Amniotic stem cell (primary cell): ENCODE measurements around the gene GUK1.
"Not testable (repeated sequence)": the region's sequence is repeated elsewhere in the genome, so short reads cannot be mapped to it uniquely, and the experiment has no call there.

Experiments
- DNase-seq: peaks from one replicate; lab custom pipeline; 2025; lab: John Stamatoyannopoulos, UW

Gene GUK1

DNA sequence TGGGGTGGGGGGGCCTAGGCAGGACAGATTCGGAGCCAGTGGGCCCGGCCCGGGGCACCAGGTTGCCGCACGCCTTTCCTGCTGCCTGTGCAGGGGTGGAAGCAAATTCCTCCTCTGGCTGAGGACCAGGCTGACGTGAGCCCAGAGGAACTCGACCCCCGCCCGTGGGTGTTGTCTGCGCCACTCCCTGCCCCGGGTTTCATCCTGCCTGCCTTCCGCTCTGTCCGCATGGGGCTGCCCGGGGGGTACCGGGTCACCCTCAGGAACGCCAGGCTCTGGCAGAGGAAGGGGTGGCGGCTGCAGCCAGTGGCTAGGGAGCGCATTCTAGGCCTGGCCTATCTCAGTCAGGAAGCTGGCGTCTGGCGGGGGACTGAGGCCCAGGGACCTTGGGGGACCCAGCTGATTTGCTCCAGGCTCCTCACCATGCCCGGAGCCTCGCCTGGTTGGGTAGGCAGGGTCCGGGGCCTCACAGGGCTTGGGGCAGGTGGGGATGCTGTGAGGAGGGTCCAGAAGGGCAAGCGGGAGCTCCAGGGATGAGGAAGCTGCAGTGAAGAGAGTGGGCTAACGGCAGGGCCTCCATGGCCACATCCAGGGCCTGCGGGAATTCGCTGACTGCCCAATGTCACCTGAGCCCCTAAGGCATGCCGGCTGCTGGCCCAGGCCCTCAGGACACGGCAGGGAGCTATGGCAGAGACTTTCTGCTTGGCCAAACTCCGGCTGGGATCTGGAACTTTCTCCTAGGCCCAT is 23.1 kb downstream of the GUK1 start:
- DNase-seq = no peak

- DNase-seq = no peak
These were observed 23.9 kb downstream of the GUK1 start for GRCh38 chr1:228163776-228164519.

DNA sequence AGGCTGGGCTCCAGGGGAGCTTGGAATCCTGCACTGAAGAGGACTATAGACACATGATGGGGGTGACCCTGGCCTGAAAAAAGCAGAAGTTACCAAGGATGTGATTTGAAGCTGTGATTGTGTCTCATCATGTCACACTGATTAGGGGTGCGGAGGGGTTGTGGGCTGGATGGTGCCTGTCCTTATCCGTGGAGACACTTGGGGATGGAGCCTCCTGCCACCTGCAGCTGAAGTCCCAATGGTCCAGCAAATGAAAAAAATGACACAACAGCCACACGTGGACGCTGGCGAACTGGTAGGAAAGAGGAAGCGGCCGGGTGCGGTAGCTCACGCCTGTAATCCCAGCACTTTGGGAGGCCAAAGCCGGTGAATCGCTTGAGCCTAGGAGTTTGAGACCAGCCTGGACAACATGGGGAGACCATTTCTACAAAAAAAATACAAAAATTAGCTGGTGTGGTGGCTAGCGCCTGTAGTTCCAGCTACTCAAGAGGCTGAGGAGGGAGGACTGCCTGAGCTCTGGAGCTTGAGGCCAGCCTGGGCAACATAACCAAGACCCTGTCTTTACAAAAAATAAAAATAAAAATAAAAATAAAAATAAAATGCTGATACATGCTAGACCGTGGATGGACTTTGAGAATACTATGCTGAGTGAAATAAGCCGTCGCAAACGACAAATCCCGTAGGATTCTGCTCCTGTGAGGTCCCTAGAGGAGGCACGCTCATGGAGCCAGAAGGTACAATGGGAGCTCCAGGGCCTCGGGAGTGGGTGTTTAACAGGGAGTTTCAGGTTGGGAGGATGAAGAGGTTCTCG is 24.7 kb downstream of the GUK1 start:
- no peak for DNase-seq

- DNase-seq = peak; percentile 97
These were observed 25.5 kb downstream of the GUK1 start, which contains the start of gene IBA57 for GRCh38 chr1:228165372-228166169. Gene IBA57, plus strand, starts transcription at chr1:228165804. Its CDS starts 13 bp downstream, at chr1:228165817.

DNA sequence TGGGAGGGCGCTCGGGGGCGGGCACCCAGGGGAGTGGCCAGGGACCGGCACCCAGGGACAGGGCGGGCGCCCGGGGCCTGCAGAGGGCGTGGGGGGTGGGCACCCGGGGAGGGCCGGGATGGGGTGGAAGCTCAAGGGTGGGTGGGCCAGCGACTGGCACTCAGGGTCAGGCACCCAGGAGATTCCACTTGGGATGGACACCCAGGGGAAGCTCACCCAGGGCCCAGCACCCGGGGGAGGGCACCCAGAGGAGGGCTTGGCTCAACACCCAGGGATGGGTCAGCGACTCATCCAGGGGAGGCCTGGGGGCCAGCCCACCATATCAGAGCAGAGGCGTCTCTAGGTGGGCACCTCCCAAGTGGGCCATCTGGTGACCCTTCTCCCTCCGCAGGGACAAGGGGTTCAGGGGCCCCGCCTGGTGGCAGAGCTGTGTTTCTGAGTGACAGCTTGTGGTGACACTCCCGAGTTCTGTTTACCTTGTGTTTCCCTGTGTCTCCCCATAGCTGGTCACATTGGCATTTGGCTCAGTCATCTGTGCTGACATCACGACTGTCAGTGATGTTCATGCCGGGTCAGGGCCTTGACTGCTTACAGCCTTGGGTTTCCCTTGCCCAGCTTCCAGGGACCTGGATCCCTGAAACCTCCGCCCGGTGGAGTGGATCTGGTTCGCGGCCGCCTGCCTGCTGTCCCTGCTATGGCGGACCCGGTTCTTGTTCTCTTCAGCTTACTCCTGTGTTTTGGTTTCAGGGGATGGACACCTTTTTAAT is 26.3 kb downstream of the GUK1 start:
- peak; percentile 37 for DNase-seq

GRCh38 chr1:228168563-228169270 is 28.6 kb downstream of the GUK1 start:
- no peak for DNase-seq

GRCh38 chr1:228169345-228169744 is 29.3 kb downstream of the GUK1 start:
- no peak for DNase-seq

DNA sequence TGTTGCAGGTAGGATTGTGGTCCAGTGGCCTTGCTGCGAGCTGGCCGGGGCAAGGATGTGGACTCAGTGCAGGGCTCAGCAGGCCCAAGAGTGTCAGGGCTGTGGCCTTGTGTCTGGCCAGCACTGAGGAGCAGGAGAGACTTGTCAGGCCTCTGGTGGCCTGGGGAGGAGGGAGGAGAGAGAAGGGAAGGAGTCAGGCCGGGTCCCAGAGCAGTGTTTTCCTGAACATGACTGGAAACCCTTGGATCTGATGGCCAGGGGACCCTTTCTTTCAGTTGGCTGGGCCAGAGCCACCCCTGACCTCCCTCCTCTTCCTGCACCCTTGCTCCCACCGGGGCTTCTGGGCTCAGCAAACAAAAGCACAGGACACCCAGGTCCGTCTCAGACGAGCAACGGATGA is 30.6 kb downstream of the GUK1 start:
- no peak for DNase-seq

GRCh38 chr1:228171221-228171891 is 31.3 kb downstream of the GUK1 start:
- DNase-seq = no peak

DNA sequence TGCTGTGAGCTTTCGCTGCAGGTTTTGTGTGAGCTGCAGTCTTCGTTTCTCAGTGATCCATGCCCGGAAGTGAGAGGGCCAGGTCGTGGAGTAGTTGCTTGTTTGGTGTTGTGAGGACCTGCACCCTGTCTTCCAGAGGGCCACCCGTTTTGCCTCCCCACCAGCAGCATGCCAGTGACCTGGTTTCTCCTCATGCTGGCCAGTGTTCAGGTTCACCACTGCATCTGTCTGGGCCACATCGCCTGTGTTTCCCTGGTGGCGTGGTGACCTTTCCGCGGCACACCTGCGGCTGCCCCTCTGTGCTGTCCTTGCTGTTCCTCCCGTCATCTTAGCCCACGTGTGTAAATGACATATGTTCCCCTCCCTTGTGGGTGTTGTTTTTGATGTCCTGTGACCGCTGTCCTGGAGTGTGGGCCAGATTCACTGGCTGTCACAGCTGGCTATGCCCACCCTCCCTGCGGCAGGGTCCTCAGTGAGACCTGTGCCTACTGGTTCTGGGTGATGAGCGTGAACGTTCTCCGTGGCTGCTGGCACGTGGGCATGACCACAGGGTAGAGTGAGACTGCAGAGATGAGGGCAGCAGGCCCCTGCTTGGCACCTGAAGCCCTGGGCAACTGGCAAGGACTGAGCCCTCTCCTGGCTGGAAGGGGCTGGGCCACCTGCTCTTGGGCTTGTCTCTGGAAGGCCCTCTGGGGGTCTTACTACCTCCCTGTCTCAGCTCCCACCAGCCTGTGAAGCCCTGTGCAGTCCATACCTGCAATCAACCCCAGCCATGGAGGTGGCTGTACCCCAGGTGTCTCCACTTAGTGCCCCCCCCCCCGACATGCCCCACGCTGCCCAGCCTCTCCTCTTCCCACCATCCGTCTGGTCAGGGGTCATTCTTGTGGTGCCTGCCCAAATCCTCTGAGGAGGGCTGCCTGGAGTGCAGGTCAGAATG is 32.8 kb downstream of the GUK1 start:
- no peak for DNase-seq

DNA sequence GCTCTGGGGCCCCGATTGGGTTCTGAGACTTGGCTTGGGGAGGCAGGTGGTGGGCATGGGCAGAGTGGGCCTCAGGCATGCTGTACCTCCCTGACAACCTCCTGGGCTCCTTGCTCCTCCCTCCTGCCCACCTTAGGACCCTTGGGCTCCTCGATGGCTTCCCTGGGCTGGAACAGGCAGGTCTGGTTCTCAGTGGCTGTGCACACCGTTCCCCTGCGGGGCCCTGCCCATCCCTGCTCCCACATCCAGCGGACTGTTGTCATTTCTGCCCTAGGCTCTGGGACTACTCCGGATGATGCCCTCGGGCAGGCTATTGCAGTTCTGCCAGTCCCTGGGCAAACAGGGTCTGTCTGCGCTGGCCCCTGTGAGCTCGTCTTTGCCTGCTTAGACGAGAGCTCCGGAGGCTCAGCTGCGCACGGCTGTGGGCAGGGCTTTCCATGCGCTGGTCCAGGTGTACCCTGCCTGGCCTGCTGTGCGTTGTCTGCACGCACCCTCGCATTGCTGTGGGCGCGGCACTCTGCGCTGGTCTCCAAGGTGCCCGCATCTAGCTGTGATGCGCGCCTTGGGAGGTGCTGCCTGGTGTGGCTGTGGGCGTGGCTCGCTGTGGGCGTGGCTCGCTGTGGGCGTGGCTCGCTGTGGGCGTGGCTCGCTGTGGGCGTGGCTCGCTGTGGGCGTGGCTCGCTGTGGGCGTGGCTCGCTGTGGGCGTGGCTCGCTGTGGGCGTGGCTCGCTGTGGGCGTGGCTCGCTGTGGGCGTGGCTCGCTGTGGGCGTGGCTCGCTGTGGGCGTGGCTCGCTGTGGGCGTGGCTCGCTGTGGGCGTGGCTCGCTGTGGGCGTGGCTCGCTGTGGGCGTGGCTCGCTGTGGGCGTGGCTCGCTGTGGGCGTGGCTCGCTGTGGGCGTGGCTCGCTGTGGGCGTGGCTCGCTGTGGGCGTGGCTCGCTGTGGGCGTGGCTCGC is 33.7 kb downstream of the GUK1 start:
- not testable (repeated sequence) for DNase-seq

DNA sequence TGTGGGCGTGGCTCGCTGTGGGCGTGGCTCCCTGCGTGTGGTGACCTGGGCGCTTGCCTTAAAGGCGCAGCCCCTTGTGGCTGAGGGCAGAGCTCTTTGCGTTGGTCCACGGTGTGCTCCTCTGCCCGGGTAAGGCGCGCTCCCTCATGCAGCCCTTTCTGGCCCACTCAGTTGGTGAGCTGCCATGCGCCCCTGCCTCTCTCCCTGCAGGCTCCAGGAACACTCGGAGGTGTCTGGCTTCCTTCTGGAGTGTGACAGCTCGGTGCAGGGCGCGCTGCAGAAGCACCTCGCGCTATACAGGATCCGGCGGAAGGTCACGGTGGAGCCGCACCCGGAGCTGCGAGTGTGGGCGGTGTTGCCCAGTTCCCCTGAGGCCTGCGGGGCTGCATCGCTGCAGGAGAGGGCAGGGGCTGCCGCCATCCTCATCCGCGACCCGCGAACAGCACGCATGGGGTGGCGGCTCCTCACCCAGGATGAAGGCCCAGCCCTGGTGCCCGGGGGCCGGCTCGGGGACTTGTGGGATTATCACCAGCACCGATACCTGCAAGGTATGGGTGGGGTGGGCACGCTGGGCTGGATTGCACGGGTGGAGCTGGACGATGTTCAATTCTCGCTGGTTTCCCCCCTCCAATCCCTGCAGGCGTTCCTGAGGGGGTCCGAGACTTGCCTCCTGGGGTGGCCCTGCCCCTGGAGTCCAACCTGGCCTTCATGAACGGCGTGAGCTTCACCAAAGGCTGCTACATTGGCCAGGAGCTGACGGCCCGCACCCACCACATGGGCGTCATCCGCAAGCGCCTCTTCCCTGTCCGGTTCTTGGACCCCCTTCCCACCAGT is 34.6 kb downstream of the GUK1 start:
- no peak for DNase-seq

GRCh38 chr1:228175316-228176023 is 35.4 kb downstream of the GUK1 start:
- DNase-seq = no peak

DNA sequence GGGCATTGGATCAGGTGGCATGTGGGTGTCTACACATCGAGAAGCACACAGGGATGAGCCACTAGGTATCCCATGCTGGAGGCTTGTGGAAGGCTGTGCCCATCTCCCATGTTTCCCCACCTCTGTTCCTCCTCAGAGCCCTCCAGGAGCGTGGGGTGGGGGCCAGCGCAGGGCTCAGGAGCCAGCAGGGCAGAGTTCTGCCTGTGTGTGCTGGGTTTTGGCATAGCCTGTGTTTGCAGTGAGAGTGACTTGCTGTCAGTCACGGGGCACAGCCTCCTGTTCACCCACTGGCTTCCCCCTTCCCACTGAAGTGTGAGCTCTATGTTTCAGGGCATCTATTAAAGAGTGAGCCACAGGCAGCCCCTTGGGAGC is 35.9 kb downstream of the GUK1 start:
- DNase-seq = no peak

GRCh38 chr1:228176461-228177182 is 36.5 kb downstream of the GUK1 start:
- no peak for DNase-seq

- no peak for DNase-seq
These were observed 37.0 kb downstream of the GUK1 start for GRCh38 chr1:228177183-228177475.
